ENCODE data around the gene KCNIP4.

Gene KCNIP4

GRCh38 chr4:21763855-21764254 is 184.7 kb downstream of the KCNIP4 start:
- no peak for DNase-seq (ENCODE audit: low spot score)

DNA sequence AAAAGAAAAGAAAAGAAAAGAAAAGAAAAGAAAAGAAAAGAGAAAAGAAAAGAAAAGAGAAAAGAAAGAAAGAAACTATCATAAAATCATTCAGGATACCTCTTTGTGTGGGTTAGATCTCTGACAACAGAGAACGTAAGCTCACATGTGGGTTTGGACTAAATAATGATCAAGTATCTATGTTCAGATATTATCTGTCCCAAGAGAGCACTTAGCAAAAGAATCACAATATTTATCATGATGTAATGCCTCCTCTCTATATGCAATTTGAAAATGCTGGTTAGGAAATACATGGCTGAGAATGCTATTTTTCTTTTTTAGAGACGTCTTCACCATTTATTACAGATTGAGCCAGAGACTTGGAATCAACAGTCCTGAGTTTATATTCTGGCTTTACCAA is 191.3 kb downstream of the KCNIP4 start:
- no peak for DNase-seq (ENCODE audit: low spot score)

GRCh38 chr4:21753084-21753760 is 195.3 kb downstream of the KCNIP4 start:
- DNase-seq (ENCODE audit: low spot score), result no peak

GRCh38 chr4:21752616-21753015 is 196.0 kb downstream of the KCNIP4 start:
- DNase-seq (ENCODE audit: low spot score), result no peak

DNA sequence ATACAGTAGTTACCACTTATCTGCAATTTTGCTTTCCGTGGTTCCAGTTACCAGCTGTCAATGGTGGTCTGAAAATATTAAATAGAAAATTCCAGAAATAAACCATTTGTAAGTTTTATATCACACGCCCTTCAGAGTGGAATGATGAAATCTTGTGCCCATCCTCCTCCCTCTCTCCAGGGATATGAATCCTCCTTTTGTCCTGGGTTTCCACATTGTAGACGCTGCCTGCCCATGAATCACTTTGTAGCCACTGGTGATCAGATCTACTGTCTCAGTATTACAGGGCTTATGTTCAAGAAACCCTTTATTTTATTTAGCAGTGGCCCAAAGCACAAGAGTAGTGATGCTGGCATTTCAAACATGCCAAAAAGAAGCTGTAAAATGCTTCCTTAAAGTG is 198.6 kb downstream of the KCNIP4 start:
- DNase-seq (ENCODE audit: low spot score), result no peak

DNA sequence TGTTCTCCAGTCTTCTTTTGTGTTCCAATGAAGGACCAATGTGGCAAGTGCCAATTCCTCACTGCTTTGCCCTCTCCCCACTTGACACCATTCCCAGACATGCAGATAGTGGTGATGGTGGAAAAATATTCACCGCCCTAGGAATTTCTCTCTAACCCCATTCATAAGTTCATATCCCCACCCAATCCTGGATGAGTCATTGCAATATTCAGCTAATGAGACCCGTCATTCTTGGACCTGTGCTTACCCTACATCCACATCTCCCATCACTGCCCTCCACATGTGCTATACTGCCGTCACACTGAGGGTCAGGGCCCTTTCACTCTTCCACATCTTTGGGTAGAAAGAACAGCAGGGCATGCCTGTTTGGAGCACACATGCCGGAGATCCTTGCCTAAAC is 199.2 kb downstream of the KCNIP4 start:
- DNase-seq (ENCODE audit: low spot score), result no peak

- no peak for DNase-seq (ENCODE audit: low spot score)
Observed at GRCh38 chr4:21744046-21744445, 204.5 kb downstream of the KCNIP4 start.

DNA sequence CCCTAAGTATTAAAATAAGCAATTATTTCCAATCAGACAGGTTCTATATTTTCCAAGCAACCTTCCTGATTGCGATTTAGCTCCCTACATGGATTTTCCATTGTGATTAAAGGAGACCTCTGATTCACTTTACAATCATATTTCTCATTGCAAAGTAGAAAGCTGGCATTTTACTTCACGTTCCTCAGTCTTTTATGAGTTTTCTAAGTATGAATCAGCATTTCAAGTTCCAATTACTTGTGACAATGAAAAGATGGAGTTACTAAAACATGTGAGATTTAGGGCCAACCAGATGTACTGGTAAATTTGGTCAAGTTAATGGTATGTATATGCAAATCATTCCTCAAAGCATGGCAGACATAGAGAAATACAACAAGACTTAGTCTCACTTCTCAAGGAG is 206.2 kb downstream of the KCNIP4 start:
- no peak for DNase-seq (ENCODE audit: low spot score)

- DNase-seq (ENCODE audit: low spot score), result no peak
Observed at GRCh38 chr4:21738821-21739220, 209.8 kb downstream of the KCNIP4 start.

GRCh38 chr4:21735866-21736265 is 212.7 kb downstream of the KCNIP4 start:
- DNase-seq (ENCODE audit: low spot score), result no peak

DNA sequence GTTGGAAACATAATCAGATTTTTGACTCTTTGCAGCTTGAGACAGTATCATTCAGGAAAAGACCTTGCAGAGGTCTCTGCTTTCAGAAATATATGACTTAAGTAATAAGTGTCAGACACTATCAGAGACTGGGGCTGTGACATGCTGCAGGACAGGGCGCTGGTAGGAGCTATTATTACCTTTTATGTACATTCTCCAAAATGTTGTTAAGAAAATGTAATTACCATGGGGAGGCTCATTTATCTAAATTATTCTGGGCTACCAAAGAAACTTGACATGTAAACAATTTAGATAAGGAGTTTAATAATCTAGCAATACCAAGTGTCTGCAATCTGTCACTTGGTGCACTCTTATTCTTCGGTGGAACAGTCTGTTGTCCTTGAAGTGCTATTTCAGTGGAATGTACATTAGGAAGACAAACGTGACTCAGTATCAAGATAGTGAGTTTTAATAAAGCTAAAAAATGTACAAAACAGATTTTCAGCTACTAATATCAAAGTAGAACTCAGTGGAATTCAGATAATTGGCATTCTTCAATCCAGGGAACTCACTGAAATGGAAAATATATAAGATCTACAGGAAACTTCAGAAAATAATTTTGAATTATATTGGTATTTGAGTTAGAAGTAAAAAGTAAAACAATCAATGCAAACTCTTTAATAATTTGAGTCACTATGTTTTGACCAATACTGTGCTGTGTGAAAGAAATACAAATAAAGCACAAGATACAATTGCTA is 214.5 kb downstream of the KCNIP4 start:
- DNase-seq (ENCODE audit: low spot score), result no peak

GRCh38 chr4:21728304-21728703 is 220.3 kb downstream of the KCNIP4 start:
- no peak for DNase-seq (ENCODE audit: low spot score)

DNA sequence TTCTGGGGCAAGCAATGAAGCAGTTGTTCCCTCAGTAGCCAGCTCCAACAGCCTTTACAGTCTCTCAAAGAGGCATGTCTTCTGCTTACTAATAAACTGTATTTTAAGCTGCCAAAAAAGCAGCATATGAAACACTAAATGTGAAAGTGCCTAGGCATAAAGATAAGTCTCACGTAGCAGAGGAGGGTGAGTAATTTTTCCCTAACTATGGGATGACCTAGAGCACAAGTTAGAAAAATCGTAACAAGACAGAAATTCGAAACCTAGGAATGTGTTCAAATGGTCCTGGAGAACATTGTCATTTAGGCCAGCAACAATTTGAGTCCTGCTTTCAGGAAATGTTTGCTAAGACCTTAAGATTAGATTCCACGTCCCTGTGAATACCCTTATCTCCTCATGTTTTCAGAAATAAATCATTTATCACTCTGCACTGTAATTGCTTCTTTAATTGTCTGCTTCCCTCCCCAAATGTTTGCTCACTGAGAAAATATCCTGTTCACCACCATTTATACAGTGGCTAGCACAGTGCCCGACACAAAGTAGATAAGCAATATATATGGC is 222.2 kb downstream of the KCNIP4 start:
- DNase-seq (ENCODE audit: low spot score), result no peak

GRCh38 chr4:21722157-21722839 is 226.3 kb downstream of the KCNIP4 start:
- no peak for DNase-seq (ENCODE audit: low spot score)

DNA sequence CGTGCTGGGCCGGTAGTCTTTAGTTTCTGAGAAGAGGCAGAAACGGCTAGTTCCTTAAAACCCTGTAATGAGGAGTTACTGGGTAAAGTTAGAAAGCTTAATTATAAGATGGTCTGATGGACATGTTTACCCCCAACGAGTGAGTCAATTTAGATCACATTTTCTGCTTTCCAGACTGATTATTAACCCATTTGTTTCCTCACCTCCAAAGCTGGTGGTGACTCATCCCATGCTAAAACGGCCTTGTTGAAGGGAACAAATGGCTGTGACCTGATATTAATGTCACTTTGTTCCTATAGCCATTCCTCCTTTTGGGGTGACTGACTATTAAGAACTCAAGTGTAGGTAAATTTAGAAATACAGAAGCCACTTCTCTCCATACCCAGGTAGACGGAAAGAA is 232.0 kb downstream of the KCNIP4 start:
- no peak for DNase-seq (ENCODE audit: low spot score)

DNA sequence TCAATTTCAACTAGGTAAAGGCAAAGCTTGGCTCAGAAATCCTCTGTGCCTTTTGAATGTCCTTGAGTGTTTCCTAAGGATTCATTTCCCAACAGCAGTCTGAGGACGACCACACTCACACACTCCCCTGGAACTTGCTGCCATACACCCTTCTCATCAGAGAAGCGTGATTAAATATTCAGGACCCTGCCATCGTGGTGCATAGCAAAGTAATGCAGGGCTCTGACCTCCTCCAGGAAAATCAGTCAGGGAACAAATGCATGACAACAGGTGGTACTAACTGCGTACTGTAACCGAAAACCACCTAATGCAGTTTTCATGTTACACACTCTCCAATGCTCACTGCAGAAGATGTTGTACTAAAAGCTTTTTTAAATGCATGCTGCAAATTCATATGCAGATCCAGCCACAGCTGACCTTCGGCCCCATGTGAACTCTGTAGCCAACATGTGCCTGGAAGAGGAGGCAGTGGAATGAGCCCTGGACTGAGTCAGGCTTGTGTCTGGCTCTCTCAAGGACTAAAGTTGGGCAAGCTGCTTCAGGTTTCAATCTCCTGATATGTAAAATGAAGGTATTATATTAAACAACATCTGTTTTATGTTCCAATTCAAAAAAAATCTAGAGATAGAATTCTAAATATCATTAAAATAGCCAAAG is 238.3 kb downstream of the KCNIP4 start:
- no peak for DNase-seq (ENCODE audit: low spot score)

DNA sequence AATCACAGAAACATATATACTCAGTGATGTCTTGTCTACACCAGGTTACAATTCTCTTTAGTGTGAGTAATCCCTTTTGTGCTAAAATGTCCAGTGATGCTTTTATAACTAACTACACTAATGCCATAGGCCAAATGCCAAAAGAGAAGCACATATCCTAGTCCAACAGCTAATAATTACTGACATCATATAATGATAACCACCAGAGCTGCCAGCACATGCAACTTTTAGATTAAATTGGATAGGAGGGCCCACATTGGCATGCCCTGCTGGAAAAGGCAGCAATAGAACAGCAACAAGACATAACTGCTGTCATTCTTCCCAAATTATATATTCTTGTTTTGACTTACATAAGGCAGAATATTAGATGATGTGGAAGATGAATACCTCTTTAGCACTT is 238.8 kb downstream of the KCNIP4 start:
- DNase-seq (ENCODE audit: low spot score), result no peak

GRCh38 chr4:21709031-21709430 is 239.5 kb downstream of the KCNIP4 start:
- DNase-seq (ENCODE audit: low spot score), result no peak

DNA sequence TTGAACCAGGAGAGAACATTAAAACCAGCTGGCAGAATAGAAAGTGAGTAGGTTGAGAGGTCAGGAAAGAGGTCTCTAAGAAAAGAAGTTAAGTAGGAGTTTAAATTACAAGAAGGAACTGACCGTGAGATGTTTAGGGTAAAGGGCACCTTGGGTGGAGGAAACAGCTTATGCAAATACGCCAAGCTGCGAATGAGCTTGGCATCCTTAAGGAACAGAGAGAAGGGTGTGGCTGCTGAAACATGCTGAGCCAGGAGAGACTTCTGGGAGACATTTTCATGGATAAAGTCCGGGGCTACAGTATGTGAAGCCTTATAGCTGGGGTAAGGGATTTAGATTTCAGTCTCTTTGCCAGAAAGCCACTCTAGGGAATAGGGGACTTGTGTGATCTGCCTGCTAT is 249.1 kb downstream of the KCNIP4 start:
- DNase-seq (ENCODE audit: low spot score), result no peak

GRCh38 chr4:21697583-21697982 is 251.0 kb downstream of the KCNIP4 start:
- no peak for DNase-seq (ENCODE audit: low spot score)

- no peak for DNase-seq (ENCODE audit: low spot score)
Observed at GRCh38 chr4:21695141-21695540, 253.4 kb downstream of the KCNIP4 start.

DNA sequence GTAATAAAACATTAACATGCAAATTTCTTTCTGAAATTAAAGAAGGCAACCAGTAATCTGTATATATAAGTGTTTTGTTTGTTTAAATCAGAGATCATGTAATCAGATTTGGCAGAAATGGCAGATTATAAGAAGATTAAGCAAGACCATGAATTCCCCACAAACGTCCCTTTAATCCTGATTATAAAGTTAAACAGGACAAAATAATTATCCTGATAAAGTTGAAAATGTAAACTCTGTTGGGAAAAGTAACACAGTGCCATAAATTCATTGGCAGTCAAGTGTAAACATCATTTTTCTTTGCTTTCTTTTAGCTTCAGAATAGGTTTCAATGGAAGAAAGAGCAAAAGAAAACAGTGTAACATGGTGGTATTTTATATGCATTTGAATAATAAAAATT is 256.3 kb downstream of the KCNIP4 start:
- no peak for DNase-seq (ENCODE audit: low spot score)
